LNCaP clone FGC (cell line): ENCODE data around the gene BSDC1.
A peak's percentile ranks its signal among the peaks of the same experiment; 100 is the strongest.

Experiments used
- DNase-seq: peaks from one replicate; pipeline ENCODE4 v3.0.0-alpha.2; 2011; ENCODE audit warnings: low read depth
- H3K4me3 ChIP-seq: 2 replicates; pipeline ENCODE4 v1.5.1; 2011; ENCODE audit warnings: mild to moderate bottlenecking, low read depth, low read length, control low read depth
- CTCF ChIP-seq: IDR thresholded peaks from 2 replicates; pipeline ENCODE4 v1.5.1; 2012; ENCODE audit warnings: mild to moderate bottlenecking; ENCODE audit not compliant: control insufficient read depth, insufficient read depth; ENCODE audit errors: extremely low read depth

The BSDC1 gene

GRCh38 chr1:32421775-32422174, 27.5 kb upstream of the BSDC1 start:
- TF ChIP-seq CTCF: no peak
- DNase-seq: no peak
- no peak overlapping the region for H3K4me3 ChIP-seq

- no peak for TF ChIP-seq CTCF
- no peak overlapping the region for H3K4me3 ChIP-seq
- DNase-seq: no peak
These were observed 20.1 kb upstream of the BSDC1 start for GRCh38 chr1:32414186-32414886.

- H3K4me3 ChIP-seq: no peak overlapping the region
- no peak for DNase-seq
- TF ChIP-seq CTCF: peak; percentile 49
These were observed 19.4 kb upstream of the BSDC1 start for GRCh38 chr1:32413507-32414185.

- no peak for TF ChIP-seq CTCF
- no peak for DNase-seq
These were observed 17.0 kb upstream of the BSDC1 start for GRCh38 chr1:32411261-32411660.

GRCh38 chr1:32406629-32407111, 12.4 kb upstream of the BSDC1 start:
- peak; percentile 83 for DNase-seq
- TF ChIP-seq CTCF: no peak
- H3K4me3 ChIP-seq: no peak overlapping the region

More at GRCh38 chr1:32411261-32411660, 17.0 kb upstream of the BSDC1 start:
- H3K4me3 ChIP-seq: no peak overlapping the region

GRCh38 chr1:32405672-32406467, 11.6 kb upstream of the BSDC1 start:
- H3K4me3 ChIP-seq: no peak overlapping the region
- no peak for DNase-seq
- no peak for TF ChIP-seq CTCF
